Testis (tissue), 3 donors: ENCODE results near the gene SNF8. TPM values are rescaled to one million over a fixed set of nuclear protein-coding genes. Genes with fewer than 3 reads are reported as not detected.
"Not testable (repeated sequence)": the region's sequence is repeated elsewhere in the genome, so short reads cannot be mapped to it uniquely, and the experiment has no call there.

Experiments used
- DNase-seq: peaks from one replicate; pipeline ENCODE4 v3.0.0-alpha.2; 2019
- H3K27ac ChIP-seq, 2 donors: fragments of 200-600 bp; sonication (generic); one replicate each; pipeline ENCODE4 v1.5.1; 2019
- H3K27me3 ChIP-seq: fragments of 200-600 bp; sonication (generic); one replicate; pipeline ENCODE4 v1.5.1; 2019
- H3K36me3 ChIP-seq: fragments of 200-600 bp; sonication (generic); one replicate; pipeline ENCODE4 v1.5.1; 2017; ENCODE audit warnings: low read depth; ENCODE audit errors: missing control alignments
- H3K4me1 ChIP-seq: fragments of 200-600 bp; sonication (generic); one replicate; pipeline ENCODE4 v1.5.1; 2019
- H3K4me3 ChIP-seq, 2 donors: fragments of 200-600 bp; sonication (generic); one replicate each; pipeline ENCODE4 v1.5.1; 2017 to 2019
- H3K9me3 ChIP-seq: fragments of 200-600 bp; sonication (generic); one replicate; pipeline ENCODE4 v1.5.1; 2017
- CTCF ChIP-seq, 3 experiments: fragments of 450-650 bp in 2 of 3; fragments of 200-600 bp in 1 of 3; sonication (generic) in 1 of 3; IDR thresholded peaks; one replicate each; pipeline ENCODE4 v1.5.1; 2016 to 2019; ENCODE audit warnings: antibody characterized with exemption in 3 of 3, mild to moderate bottlenecking in 2 of 3, moderate library complexity in 1 of 3
- POLR2A ChIP-seq: fragments of 450-650 bp; IDR thresholded peaks from one replicate; pipeline ENCODE4 v1.6.1; 2017; ENCODE audit warnings: antibody characterized with exemption, mild to moderate bottlenecking, moderate library complexity
- WGBS, 2 donors: methylation state at CpG; one replicate each; pipeline ENCODE4 v1.1.5; 2018; 5-methylcytosine and 5-hydroxymethylcytosine counted together
- intact Hi-C: fragments of 100-400 bp; cut with DNase I; formaldehyde crosslinking; loops from one replicate; pipeline ENCODE4 v1.15.1; 2023; ENCODE audit warnings: low total_unique reads
- polyA plus RNA-seq: library from polyadenylated mRNA; stranded (reverse); fragments of 350-450 nt; fragmentation: Illumina TruSeq; extraction: RNeasy Lipid Tissue Mini Kit (QIAGEN cat#74804); gene quantifications from one replicate; pipeline ENCODE4 v1.2.3, GENCODE V29; 2014; ENCODE audit warnings: low read depth, low replicate concordance; ENCODE audit not compliant: insufficient read depth
- total RNA-seq, 2 donors: library from RNA; depleted of rRNA; stranded (reverse); fragments of >200 nt; gene quantifications; one replicate each; pipeline ENCODE4 v1.2.3, GENCODE V29; 2016

The SNF8 gene
- total and polyA plus RNA-seq, 3 donors from 2014 or later = 71.9 to 123 (median 100) TPM

- Histone ChIP-seq H3K4me1 (no peaks in the 10 kb centered on the region), H3K4me3 (no peak overlapping the region), H3K9me3 (no peaks in the 10 kb centered on the region), H3K27ac (no peak overlapping the region), H3K36me3 (no peaks in the 10 kb centered on the region), H3K27me3 (no peaks in the 10 kb centered on the region)
- DNase-seq = no peak
- intact Hi-C loops = no loop called here
- WGBS, 2 donors = 84 to 85% methylated on average over 5 of the region's 5 CpGs
- TF ChIP-seq CTCF (IDR thresholded peaks at IDR 0.05) = no peak
- no peak for TF ChIP-seq POLR2A
Measured at GRCh38 chr17:48951572-48951971, 6.9 kb upstream of the SNF8 start.

GRCh38 chr17:48945261-48945651, 614 bp upstream of the SNF8 start:
- H3K27me3 ChIP-seq, intact Hi-C loops, H3K36me3 ChIP-seq, H3K9me3 ChIP-seq: not testable (repeated sequence)
- DNase-seq = peak; percentile 22
- Histone ChIP-seq H3K4me3 (peak overlapping the region; percentile 66 to 71), H3K4me1 (peaks cover 10% of the 10 kb centered on the region), H3K27ac (peak overlapping the region; percentile 73 to 93)
- 55 to 65% methylated on average over 16 of the region's 16 CpGs for WGBS, 2 donors

- TF ChIP-seq POLR2A (no peak), CTCF (IDR thresholded peaks at IDR 0.05) (no peak)
- DNase-seq = no peak
- 92 to 93% methylated on average over 3 to 6 of the region's 6 CpGs for WGBS, 2 donors
Measured at GRCh38 chr17:48933035-48933434, 11.6 kb downstream of the SNF8 start.

GRCh38 chr17:48930435-48930873, 14.2 kb downstream of the SNF8 start:
- H3K4me3 ChIP-seq = no peak overlapping the region
- intact Hi-C loops = no loop called here
- WGBS, 2 donors = 45 to 62% methylated on average over 3 of the region's 3 CpGs
- H3K27me3 ChIP-seq = no peaks in the 10 kb centered on the region
- TF ChIP-seq CTCF (IDR thresholded peaks at IDR 0.05) = no peak
- TF ChIP-seq POLR2A = no peak
- peaks cover 7% of the 10 kb centered on the region for H3K4me1 ChIP-seq
- no peaks in the 10 kb centered on the region for H3K36me3 ChIP-seq
- no peak overlapping the region for H3K27ac ChIP-seq
- H3K9me3 ChIP-seq = no peaks in the 10 kb centered on the region
- DNase-seq = no peak

More at GRCh38 chr17:48933035-48933434, 11.6 kb downstream of the SNF8 start:
- no peak overlapping the region for H3K4me3 ChIP-seq
- H3K27me3 ChIP-seq = no peaks in the 10 kb centered on the region
- H3K4me1 ChIP-seq = peaks cover 7% of the 10 kb centered on the region
- no peaks in the 10 kb centered on the region for H3K9me3 ChIP-seq
- H3K36me3 ChIP-seq = no peaks in the 10 kb centered on the region
- intact Hi-C loops = no loop called here
- H3K27ac ChIP-seq = no peak overlapping the region

- no peak for TF ChIP-seq POLR2A
- TF ChIP-seq CTCF (IDR thresholded peaks at IDR 0.05) = no peak
- peaks cover 7% of the 10 kb centered on the region for H3K4me1 ChIP-seq
- intact Hi-C loops = no loop called here
- peak overlapping the region in 1 of 2 donors; percentile 6 for H3K27ac ChIP-seq
- H3K9me3 ChIP-seq = no peaks in the 10 kb centered on the region
- H3K27me3 ChIP-seq = no peaks in the 10 kb centered on the region
- no peaks in the 10 kb centered on the region for H3K36me3 ChIP-seq
- no peak for DNase-seq
- H3K4me3 ChIP-seq = no peak overlapping the region
- WGBS, 2 donors = 44 to 54% methylated on average over 1 of the region's 1 CpG
Measured at GRCh38 chr17:48929812-48930165, 14.9 kb downstream of the SNF8 start.
